ENCODE data around the gene SLC22A13.

DNA sequence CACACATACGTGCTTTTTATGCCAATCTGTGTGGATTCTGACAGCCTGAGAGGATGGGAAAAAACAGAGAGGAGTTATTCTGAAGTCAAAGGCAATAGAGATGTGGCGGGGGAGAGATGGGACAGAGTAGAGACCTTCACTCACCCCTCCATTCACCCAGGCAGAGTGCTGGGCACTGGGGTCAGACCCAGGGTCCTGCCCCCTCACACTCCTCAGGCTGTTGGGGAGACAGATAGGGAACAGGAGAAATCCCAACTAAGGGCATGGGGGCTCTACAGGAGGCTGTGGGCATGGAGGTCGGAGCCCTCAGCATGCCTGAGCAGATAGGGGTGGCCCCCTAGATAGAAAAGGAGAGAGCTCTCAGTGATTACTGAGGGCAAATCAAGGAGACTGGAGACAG is 46.7 kb downstream of the SLC22A13 start:
- TF ChIP-seq POLR2AphosphoS5 (IDR thresholded peaks at IDR 0.05): no peak
- TF ChIP-seq, protein P1, sequence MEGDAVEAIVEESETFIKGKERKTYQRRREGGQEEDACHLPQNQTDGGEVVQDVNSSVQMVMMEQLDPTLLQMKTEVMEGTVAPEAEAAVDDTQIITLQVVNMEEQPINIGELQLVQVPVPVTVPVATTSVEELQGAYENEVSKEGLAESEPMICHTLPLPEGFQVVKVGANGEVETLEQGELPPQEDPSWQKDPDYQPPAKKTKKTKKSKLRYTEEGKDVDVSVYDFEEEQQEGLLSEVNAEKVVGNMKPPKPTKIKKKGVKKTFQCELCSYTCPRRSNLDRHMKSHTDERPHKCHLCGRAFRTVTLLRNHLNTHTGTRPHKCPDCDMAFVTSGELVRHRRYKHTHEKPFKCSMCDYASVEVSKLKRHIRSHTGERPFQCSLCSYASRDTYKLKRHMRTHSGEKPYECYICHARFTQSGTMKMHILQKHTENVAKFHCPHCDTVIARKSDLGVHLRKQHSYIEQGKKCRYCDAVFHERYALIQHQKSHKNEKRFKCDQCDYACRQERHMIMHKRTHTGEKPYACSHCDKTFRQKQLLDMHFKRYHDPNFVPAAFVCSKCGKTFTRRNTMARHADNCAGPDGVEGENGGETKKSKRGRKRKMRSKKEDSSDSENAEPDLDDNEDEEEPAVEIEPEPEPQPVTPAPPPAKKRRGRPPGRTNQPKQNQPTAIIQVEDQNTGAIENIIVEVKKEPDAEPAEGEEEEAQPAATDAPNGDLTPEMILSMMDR (IDR thresholded peaks at IDR 0.05): no peak
- no peak for TF ChIP-seq POLR2A (IDR thresholded peaks at IDR 0.05)

Data from transverse colon (tissue), 4 donors.